Astrocyte of the hippocampus (primary cell): Measurements from ENCODE around the gene BCAS3.
"Not testable (repeated sequence)": the region's sequence is repeated elsewhere in the genome, so short reads cannot be mapped to it uniquely, and the experiment has no call there.

ENCODE experiments used
- DNase-seq: peaks from one replicate; pipeline ENCODE4 v3.0.0; 2011; ENCODE audit warnings: low read depth, low spot score

The BCAS3 gene

GRCh38 chr17:61221597-61222471 lies 544.2 kb downstream of the BCAS3 start:
- peak; percentile 53 for DNase-seq

GRCh38 chr17:61223725-61224124 lies 546.1 kb downstream of the BCAS3 start:
- DNase-seq = no peak

- no peak for DNase-seq
Measured at GRCh38 chr17:61225178-61225882, 547.7 kb downstream of the BCAS3 start.

DNA sequence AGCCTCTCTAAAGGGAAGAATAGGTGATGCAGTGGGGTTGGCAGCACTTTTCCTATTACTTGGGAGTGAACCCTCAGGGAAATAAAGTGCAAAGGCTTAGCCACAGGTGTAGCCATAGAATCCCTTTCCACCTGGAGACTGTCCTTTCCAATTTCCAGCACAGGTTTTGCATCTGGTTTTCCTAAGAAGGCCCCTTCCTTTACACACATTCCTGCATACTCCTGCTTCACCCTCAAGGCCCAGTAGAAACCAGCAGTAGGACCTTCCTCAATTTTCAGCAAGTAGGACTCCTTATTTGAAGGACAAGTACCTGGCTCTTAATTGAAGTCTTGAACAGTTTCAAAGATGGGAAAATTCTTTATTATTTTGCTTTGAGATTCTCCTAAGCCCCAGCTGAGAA lies 550.2 kb downstream of the BCAS3 start:
- no peak for DNase-seq

DNA sequence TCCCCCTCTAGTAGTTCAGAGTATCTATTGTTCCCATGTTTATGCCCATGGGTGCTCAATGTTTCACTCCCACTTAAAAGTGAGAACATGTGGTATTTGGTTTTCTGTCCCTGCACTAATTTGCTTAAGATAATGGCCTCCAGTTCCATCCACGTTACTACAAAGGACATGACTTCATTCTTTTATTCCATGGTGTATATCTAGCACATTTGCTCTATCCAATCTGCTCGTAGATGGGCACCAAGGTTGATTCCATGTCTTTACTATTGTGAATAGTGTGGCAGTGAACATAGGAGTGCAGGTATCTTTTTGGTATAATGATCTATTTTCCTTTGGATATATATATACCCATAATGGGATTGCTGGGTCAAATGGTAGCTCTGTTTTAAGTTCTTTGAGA lies 552.8 kb downstream of the BCAS3 start:
- no peak for DNase-seq

DNA sequence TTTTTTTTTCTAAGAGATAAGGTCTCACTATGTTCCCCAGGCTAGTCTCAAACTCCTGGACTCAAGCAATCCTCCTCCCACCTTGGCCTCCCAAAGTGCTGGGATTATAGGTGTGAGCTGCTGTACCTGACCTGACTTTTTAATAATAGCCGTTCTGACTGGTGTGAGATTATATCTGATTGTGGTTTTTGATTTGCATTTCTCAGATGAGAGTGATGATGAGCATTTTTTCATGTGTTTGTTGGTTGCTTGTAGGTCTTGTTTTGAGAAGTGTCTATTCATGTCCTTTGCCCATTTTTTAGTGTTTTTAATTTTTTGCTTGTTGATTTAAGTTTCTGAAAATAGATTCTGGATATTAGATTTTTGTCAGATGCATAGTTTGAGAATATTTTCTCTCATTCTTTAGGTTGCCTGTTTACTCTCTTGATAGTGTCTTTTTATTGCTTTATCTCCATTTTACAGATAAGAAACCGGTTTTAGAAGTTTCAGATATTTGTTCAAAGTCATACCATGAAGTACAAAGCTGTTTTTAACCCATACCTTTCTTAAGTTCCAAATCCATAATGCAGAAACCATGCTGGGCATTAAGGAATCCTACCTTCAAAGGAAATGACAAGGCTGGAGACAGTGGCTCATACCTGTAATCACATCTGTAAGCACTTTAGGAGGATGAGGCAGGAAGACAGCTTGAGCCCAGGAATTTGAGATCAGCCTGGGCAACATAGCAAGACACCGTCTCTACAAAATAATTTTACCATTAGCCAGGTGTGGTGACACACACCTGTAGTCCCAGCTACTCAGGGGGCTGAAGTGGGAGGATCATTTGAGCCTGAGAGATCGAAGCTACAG lies 553.5 kb downstream of the BCAS3 start:
- DNase-seq = no peak

DNA sequence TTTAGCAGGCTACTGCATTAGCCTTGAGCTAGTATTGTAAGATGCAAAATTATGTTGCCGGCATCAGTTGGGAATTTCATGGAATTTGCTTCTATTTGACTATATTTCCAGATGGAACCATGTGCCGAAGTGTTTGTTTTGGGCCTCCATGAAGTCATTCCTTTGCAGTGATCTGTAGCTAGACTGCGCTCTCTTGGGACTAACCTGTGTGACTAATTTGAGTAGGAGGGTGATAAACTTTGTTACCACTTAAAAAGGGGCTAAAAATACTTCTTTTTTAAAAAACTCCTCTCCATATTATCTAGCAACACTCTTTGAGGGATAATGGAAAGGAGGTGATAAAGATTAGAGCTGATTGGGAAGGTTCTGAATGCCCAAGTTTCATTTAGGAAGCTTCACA lies 555.2 kb downstream of the BCAS3 start:
- DNase-seq = no peak

- no peak for DNase-seq
Measured at GRCh38 chr17:61233991-61234750, 556.5 kb downstream of the BCAS3 start.

GRCh38 chr17:61235001-61235826 lies 557.6 kb downstream of the BCAS3 start:
- DNase-seq = no peak

GRCh38 chr17:61235827-61236197 lies 558.2 kb downstream of the BCAS3 start:
- DNase-seq = peak; percentile 59

DNA sequence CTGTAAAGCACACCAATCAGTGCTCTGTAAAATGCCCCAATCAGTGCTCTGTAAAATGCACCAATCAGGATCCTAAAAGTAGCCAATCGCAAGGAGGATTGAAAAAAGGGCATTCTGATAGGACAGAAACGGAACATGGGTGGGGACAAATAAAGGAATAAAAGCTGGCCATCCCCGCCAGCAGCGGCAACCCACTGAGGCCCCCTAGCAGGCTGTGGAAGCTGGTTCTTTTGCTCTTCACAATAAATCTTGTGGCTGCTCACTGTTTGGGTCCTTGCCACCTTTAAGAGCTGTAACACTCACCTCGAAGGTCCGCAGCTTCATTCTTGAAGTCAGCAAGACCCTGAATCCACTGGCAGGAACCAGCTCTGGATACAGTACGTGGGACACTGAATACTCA lies 559.6 kb downstream of the BCAS3 start:
- DNase-seq = no peak

DNA sequence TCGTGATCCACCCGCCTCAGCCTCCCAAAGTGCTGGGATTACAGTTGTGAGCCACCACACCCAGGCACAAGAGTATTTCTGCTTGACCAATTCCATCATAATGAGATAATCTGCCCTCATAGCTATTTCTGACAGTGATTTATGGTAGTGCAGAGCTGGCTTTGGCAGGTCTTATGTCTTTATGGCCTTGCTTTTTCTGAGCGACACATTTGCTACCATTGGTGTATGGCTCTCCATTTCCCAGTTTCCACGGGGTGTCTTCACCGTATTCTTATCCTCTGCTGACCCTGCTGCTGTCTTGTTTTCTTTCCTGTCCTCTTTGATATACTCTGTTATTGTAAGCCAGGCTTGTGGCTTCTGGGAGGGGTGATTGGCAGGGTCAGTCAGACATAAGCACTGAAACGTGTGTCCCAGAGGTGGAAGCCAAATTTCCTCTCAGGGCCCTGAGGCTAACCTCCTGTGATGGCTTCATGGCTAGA lies 560.8 kb downstream of the BCAS3 start:
- DNase-seq = peak; percentile 21

DNA sequence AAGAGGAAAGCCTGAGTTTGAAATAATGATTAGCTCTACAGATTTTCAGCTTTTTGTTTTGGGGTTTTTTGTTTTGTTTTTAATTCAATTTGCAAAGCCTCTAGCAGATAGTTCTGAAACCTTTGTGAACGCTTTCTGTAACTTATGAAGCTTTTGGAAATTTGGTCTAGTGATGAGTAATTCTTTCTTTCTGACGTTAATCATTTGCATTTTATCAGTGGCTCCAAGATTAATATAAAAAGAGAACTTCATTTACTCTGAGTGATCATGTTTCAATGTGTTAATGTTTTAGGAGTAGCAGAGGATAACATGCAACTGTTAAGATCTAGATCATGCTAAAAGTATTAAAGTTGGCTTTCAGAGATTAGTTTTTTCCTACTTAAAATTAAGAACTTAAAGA lies 561.7 kb downstream of the BCAS3 start:
- DNase-seq = no peak

DNA sequence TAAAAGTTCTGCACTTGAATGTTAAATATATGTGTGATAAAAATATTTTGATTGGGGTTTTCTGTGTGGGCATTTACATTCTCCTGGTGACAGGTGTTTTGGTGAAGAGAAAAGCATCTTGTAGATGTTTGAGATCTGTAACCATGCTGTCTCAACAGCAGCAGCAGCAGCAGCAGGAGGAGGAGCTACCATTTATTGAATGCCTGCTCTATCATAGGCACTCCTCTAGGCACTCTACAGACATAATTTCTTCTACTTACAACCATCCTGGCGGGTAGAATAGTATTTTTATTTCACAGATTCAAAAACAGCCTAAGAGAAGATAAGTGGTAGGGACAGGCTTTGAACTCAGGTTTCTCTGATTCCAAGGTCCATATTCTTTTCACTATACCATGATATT lies 562.3 kb downstream of the BCAS3 start:
- no peak for DNase-seq

- no peak for DNase-seq
Measured at GRCh38 chr17:61240851-61241468, 563.3 kb downstream of the BCAS3 start.

DNA sequence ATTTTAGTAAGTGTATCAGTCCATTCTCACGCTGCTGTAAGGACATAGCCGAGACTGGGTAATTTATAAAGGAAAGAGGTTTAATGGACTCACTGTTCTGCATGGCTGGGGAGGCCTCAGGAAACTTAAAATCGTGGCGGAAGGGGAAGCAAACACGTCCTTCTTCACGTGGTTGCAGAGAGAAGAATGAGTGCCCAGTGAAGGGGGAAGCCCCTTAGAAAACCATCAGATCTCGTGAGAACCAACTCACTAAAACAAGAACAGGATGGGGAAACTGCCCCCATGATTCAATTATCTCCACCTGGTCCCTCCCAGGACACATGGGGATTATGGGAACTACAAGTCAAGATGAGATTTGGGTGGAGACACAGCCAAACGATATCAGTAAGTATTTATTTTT lies 567.3 kb downstream of the BCAS3 start:
- DNase-seq = not testable (repeated sequence)

GRCh38 chr17:61245706-61246135 lies 568.1 kb downstream of the BCAS3 start:
- no peak for DNase-seq

GRCh38 chr17:61247439-61247838 lies 569.8 kb downstream of the BCAS3 start:
- peak; percentile 84 for DNase-seq

GRCh38 chr17:61248399-61248798 lies 570.7 kb downstream of the BCAS3 start:
- no peak for DNase-seq
